HUES48 (cell line): ENCODE measurements around the gene PNPLA5.

ENCODE experiments used
- H3K27ac ChIP-seq: one replicate; pipeline ENCODE4 v1.7.0; 2013; ENCODE audit warnings: low read depth, low read length, inconsistent platforms
- H3K27me3 ChIP-seq: 2 replicates; pipeline ENCODE4 v1.6.1; 2013; ENCODE audit warnings: mild to moderate bottlenecking, low read length; ENCODE audit not compliant: control insufficient read depth, insufficient read depth
- H3K36me3 ChIP-seq: 2 replicates; pipeline ENCODE4 v1.6.1; 2013; ENCODE audit warnings: low read length; ENCODE audit not compliant: control insufficient read depth, insufficient read depth
- H3K4me1 ChIP-seq: 2 replicates; pipeline ENCODE4 v1.6.1; 2013; ENCODE audit warnings: mild to moderate bottlenecking, low read length; ENCODE audit not compliant: control insufficient read depth, insufficient read depth
- H3K4me3 ChIP-seq: 2 replicates; pipeline ENCODE4 v1.5.1; 2013; ENCODE audit warnings: mild to moderate bottlenecking, low read depth, low read length
- H3K9ac ChIP-seq: 2 replicates; pipeline ENCODE4 v1.6.1; 2013; ENCODE audit warnings: mild to moderate bottlenecking, low read depth, low read length, moderate library complexity
- H3K9me3 ChIP-seq: 2 replicates; pipeline ENCODE4 v1.6.1; 2013; ENCODE audit warnings: low read length; ENCODE audit not compliant: control insufficient read depth, insufficient read depth

The PNPLA5 gene

GRCh38 chr22:43835736-43836135 lies 56.1 kb downstream of the PNPLA5 start:
- Histone ChIP-seq H3K9ac (no peak overlapping the region), H3K27ac (no peak overlapping the region), H3K4me3 (no peak overlapping the region), H3K4me1 (no peaks in the 10 kb centered on the region), H3K36me3 (peaks cover 51% of the 10 kb centered on the region), H3K27me3 (no peaks in the 10 kb centered on the region), H3K9me3 (no peaks in the 10 kb centered on the region)

DNA sequence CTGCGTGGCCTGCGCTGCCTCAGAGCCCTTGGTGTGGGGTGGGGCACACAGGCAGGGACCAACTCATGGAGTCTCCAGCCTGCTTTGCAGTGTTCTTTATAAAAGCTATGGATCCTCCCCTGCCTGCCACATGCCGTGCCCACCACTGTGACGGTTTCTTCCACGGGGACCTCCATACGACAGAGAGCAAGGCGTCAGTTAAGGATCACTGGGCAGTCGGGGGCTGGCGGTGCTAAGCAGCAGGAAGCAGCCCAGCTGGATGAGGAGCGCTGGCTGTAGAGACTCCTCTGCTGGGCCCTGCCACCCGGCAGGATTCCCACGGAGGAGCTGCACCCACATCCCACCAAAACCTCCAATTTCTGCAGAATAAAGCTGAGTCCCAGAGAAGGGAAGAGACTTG lies 56.6 kb downstream of the PNPLA5 start:
- Histone ChIP-seq H3K27me3 (no peaks in the 10 kb centered on the region), H3K36me3 (peaks cover 54% of the 10 kb centered on the region), H3K4me1 (no peaks in the 10 kb centered on the region), H3K9ac (no peak overlapping the region), H3K9me3 (no peaks in the 10 kb centered on the region), H3K27ac (no peak overlapping the region), H3K4me3 (no peak overlapping the region)

GRCh38 chr22:43833286-43834240 lies 58.2 kb downstream of the PNPLA5 start:
- Histone ChIP-seq H3K36me3 (peaks cover 50% of the 10 kb centered on the region), H3K4me3 (no peak overlapping the region), H3K27me3 (no peaks in the 10 kb centered on the region), H3K9me3 (no peaks in the 10 kb centered on the region), H3K27ac (no peak overlapping the region), H3K9ac (no peak overlapping the region), H3K4me1 (no peaks in the 10 kb centered on the region)

GRCh38 chr22:43832393-43833265 lies 59.2 kb downstream of the PNPLA5 start:
- no peaks in the 10 kb centered on the region for H3K4me1 ChIP-seq
- H3K9me3 ChIP-seq = no peaks in the 10 kb centered on the region
- H3K27me3 ChIP-seq = no peaks in the 10 kb centered on the region

DNA sequence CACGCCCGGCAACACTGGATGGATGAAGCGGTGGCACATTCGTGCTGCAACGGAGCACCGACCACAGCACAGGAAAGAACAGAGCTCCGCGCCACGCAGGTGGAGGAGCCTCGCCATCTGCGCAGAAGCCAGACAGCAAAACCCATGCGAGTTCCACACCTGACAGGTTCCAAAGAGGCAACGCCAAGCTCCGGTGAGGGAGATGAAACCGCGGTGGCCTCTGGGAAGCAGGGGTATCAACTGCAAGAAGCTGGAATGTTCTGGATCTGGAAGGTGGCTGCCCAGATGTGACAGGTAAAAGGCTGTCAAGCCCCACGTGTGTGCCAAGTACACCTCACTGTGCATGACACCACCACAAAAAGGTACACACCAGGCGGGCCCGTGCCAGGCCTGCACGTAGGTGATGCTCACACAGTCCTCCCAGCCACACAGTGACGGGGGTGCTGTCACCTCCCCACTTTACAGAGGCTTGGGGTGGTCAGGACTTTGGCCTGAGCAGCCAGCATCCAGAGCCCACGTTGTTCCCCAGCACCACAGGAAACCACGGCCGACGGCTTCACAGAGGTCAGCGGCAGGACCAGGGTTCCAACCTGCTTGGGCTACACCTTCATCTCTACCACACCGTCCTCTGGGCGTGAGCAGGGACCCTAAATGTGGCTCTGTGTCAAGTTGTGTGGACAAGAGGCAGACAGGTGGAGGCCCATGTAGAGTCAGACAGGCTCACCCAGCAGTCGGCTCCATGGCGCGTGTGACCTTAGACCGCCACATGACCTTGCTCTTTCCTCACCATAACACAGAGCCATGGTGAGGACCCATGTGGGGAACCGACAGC lies 60.0 kb downstream of the PNPLA5 start:
- Histone ChIP-seq H3K4me3 (no peak overlapping the region), H3K9me3 (no peaks in the 10 kb centered on the region), H3K27me3 (no peaks in the 10 kb centered on the region), H3K9ac (no peak overlapping the region), H3K27ac (no peak overlapping the region), H3K36me3 (peaks cover 43% of the 10 kb centered on the region), H3K4me1 (no peaks in the 10 kb centered on the region)

More at GRCh38 chr22:43832393-43833265, 59.2 kb downstream of the PNPLA5 start:
- no peak overlapping the region for H3K9ac ChIP-seq
- H3K4me3 ChIP-seq = no peak overlapping the region
- H3K36me3 ChIP-seq = peaks cover 44% of the 10 kb centered on the region
- H3K27ac ChIP-seq = no peak overlapping the region

DNA sequence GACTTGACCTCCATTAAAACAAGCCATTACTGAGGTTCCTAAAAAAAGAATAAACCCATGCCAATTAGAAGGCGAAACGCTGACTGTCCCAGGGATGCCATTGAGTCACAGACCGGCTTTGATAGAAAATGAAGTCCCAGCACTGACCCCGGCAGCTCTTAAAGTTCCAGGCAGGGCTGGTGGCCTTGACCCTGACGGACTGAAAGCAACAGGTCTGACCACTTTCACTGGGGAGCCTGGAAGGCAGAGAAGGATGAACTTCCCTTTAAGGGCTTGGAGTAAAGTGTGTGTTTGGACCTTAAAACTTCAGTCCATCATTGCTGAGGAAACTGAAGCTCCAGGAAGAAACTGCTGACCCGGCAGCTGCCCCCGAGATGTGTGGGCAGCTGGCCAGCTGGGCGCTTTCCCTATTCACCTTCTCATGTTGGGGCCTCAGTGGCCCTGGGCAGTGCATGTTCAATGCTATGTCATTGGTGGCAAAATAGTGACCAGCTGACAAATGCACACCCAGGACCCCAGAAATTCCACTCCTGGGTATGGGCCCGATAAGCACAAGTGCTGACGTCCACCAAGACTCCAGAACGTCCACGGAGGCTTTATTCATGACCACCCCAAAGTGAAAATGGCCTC lies 60.8 kb downstream of the PNPLA5 start:
- H3K4me1 ChIP-seq = no peaks in the 10 kb centered on the region
- H3K4me3 ChIP-seq = no peak overlapping the region
- H3K9me3 ChIP-seq = no peaks in the 10 kb centered on the region
- no peak overlapping the region for H3K27ac ChIP-seq
- H3K9ac ChIP-seq = no peak overlapping the region
- H3K36me3 ChIP-seq = peaks cover 42% of the 10 kb centered on the region
- H3K27me3 ChIP-seq = no peaks in the 10 kb centered on the region

DNA sequence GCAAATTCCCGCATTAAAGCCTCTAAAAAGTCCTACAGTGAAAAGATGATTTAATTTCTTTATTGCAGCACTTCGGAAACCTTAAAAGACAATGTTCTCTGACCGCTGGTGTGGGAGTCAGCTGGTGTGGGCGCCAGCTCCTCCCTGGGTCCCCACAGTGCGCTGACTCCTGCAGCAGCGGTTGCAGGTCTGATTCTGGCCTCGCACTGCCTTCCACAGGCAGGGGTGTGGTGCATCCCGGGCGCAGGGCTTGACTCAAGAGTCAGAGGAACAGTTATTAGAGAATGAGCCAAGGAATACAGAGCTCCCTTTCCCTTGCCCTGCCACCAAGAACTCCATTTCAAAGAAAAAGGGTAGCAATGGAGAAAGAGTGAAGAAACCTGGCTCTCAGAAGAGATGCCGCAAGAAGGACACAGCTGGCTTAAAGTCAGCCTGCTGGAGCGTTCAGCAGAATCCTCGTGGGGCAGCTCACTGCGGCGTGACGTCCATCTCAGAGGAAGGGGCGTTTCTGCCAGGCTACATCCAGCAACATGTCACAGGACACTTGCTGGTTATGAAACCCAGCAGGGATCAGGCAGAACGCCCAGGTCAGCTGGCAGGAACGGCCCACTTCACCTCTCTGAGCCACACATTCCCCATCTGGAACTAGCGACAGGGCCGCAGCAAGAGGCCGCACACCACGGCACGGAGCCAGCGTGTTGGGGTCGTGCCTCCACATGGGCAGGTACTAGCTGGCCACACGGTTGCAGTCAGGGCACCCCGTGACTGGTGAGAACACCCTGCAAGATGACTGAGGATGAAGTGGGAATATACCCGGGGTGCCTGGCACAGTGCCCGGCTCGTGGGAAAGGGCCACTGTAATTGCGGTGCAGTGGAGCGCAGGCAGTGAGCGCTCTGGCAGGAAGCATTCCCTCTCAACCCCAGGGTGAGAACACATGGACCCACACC lies 61.6 kb downstream of the PNPLA5 start:
- H3K4me3 ChIP-seq = no peak overlapping the region

More for the DNA sequence above, 61.6 kb downstream of the PNPLA5 start:
- Histone ChIP-seq H3K4me1 (peaks cover 4% of the 10 kb centered on the region), H3K9ac (no peak overlapping the region), H3K9me3 (no peaks in the 10 kb centered on the region), H3K27ac (no peak overlapping the region), H3K27me3 (no peaks in the 10 kb centered on the region), H3K36me3 (peaks cover 45% of the 10 kb centered on the region)
